T-helper 22 cell (primary cell): Measurements from ENCODE around the gene TMEM87A.

Experiments
- DNase-seq: peaks from one replicate; pipeline ENCODE4 v3.0.0-alpha.2; 2020; ENCODE audit warnings: low read depth

The TMEM87A gene

GRCh38 chr15:42203891-42204290 is 69.3 kb downstream of the TMEM87A start:
- DNase-seq: no peak

GRCh38 chr15:42202653-42203052 is 70.6 kb downstream of the TMEM87A start:
- no peak for DNase-seq

- DNase-seq: no peak
Observed at GRCh38 chr15:42201801-42202200, 71.4 kb downstream of the TMEM87A start.

GRCh38 chr15:42199126-42199525 is 74.1 kb downstream of the TMEM87A start:
- DNase-seq: no peak

- DNase-seq: no peak
Observed at GRCh38 chr15:42198516-42198915, 74.7 kb downstream of the TMEM87A start.

- DNase-seq: no peak
Observed at GRCh38 chr15:42194513-42194912, 78.7 kb downstream of the TMEM87A start.

GRCh38 chr15:42193383-42193782 is 79.8 kb downstream of the TMEM87A start:
- no peak for DNase-seq

- DNase-seq: no peak
Observed at GRCh38 chr15:42191610-42192346, 81.5 kb downstream of the TMEM87A start.

GRCh38 chr15:42190370-42190769 is 82.9 kb downstream of the TMEM87A start:
- no peak for DNase-seq

GRCh38 chr15:42185801-42186200 is 87.4 kb downstream of the TMEM87A start:
- no peak for DNase-seq

- no peak for DNase-seq
Observed at GRCh38 chr15:42184736-42185135, 88.5 kb downstream of the TMEM87A start.

GRCh38 chr15:42184296-42184695 is 88.9 kb downstream of the TMEM87A start:
- no peak for DNase-seq

GRCh38 chr15:42182961-42183360 is 90.3 kb downstream of the TMEM87A start:
- no peak for DNase-seq

GRCh38 chr15:42182328-42182886 is 90.8 kb downstream of the TMEM87A start:
- DNase-seq: no peak

GRCh38 chr15:42178056-42178455 is 95.2 kb downstream of the TMEM87A start:
- DNase-seq: no peak

- DNase-seq: no peak
Observed at GRCh38 chr15:42175671-42176070, 97.6 kb downstream of the TMEM87A start.

GRCh38 chr15:42172475-42172874 is 100.8 kb downstream of the TMEM87A start:
- DNase-seq: no peak

- DNase-seq: no peak
Observed at GRCh38 chr15:42171795-42172194, 101.4 kb downstream of the TMEM87A start.

- DNase-seq: no peak
Observed at GRCh38 chr15:42171122-42171521, 102.1 kb downstream of the TMEM87A start.

GRCh38 chr15:42166225-42166940 is 106.8 kb downstream of the TMEM87A start:
- no peak for DNase-seq

GRCh38 chr15:42165106-42165505 is 108.1 kb downstream of the TMEM87A start:
- no peak for DNase-seq

- no peak for DNase-seq
Observed at GRCh38 chr15:42163947-42164550, 109.2 kb downstream of the TMEM87A start.

GRCh38 chr15:42163291-42163690 is 109.9 kb downstream of the TMEM87A start:
- DNase-seq: no peak
